H9 (cell line): ENCODE data around the gene CALR. TPM values are rescaled to one million over a fixed set of nuclear protein-coding genes. Genes with fewer than 3 reads are reported as not detected.

Source experiments
- DNase-seq: peaks from one replicate; pipeline ENCODE4 v3.0.0-alpha.2; 2017
- H2AFZ ChIP-seq: one replicate; pipeline ENCODE4 v1.6.1; 2013; ENCODE audit warnings: mild to moderate bottlenecking, low read length, control low read depth, moderate library complexity
- H2AK5ac ChIP-seq: 2 replicates; pipeline ENCODE4 v1.6.1; 2013; ENCODE audit warnings: low read length, control low read depth, mixed read lengths; ENCODE audit not compliant: insufficient read length
- H2BK120ac ChIP-seq: one replicate; pipeline ENCODE4 v1.6.1; 2013; ENCODE audit warnings: low read depth, mild to moderate bottlenecking, low read length, control low read depth, inconsistent platforms; ENCODE audit not compliant: poor library complexity, severe bottlenecking
- H2BK12ac ChIP-seq: 2 replicates; pipeline ENCODE4 v1.6.1; 2013; ENCODE audit warnings: low read length, control low read depth, mixed read lengths, low read depth; ENCODE audit not compliant: insufficient read length
- H2BK15ac ChIP-seq: 2 replicates; pipeline ENCODE4 v1.6.1; 2013; ENCODE audit warnings: low read depth, low read length, control low read depth
- H2BK20ac ChIP-seq: one replicate; pipeline ENCODE4 v1.6.1; 2013; ENCODE audit warnings: low read depth, mild to moderate bottlenecking, low read length, control low read depth, inconsistent platforms; ENCODE audit not compliant: poor library complexity, severe bottlenecking
- H2BK5ac ChIP-seq: 2 replicates; pipeline ENCODE4 v1.6.1; 2013; ENCODE audit warnings: low read length, control low read depth, mixed read lengths; ENCODE audit not compliant: insufficient read length
- H3K14ac ChIP-seq: 2 replicates; pipeline ENCODE4 v1.6.1; 2013; ENCODE audit warnings: low read length, control low read depth; ENCODE audit not compliant: insufficient read depth
- H3K18ac ChIP-seq: 2 replicates; pipeline ENCODE4 v1.6.1; 2013; ENCODE audit warnings: low read depth, mild to moderate bottlenecking, mixed read lengths, low read length, control low read depth; ENCODE audit not compliant: insufficient read length
- H3K23ac ChIP-seq: 2 replicates; pipeline ENCODE4 v1.6.1; 2013; ENCODE audit warnings: low read length, control low read depth, mixed read lengths, low read depth; ENCODE audit not compliant: insufficient read length
- H3K23me2 ChIP-seq: 2 replicates; pipeline ENCODE4 v1.6.1; 2013; ENCODE audit warnings: low read depth, mild to moderate bottlenecking, mixed read lengths, low read length, control low read depth; ENCODE audit not compliant: insufficient read length, poor library complexity, severe bottlenecking
- H3K27ac ChIP-seq: 2 replicates; pipeline ENCODE4 v1.5.1; 2013; ENCODE audit warnings: low read length, control low read depth, mixed read lengths, low read depth; ENCODE audit not compliant: insufficient read length
- H3K27me3 ChIP-seq: 2 replicates; pipeline ENCODE4 v1.6.1; 2013; ENCODE audit warnings: low read length, control low read depth, inconsistent platforms; ENCODE audit not compliant: insufficient read depth
- H3K4ac ChIP-seq: 2 replicates; pipeline ENCODE4 v1.6.1; 2013; ENCODE audit warnings: low read depth, mild to moderate bottlenecking, control low read depth, inconsistent platforms, low read length, moderate library complexity
- H3K4me1 ChIP-seq: 2 replicates; pipeline ENCODE4 v1.6.1; 2013; ENCODE audit warnings: low read length, control low read depth, inconsistent platforms; ENCODE audit not compliant: insufficient read depth
- H3K4me2 ChIP-seq: 2 replicates; pipeline ENCODE4 v1.6.1; 2013; ENCODE audit warnings: low read length, control low read depth, mixed read lengths; ENCODE audit not compliant: insufficient read length, insufficient read depth
- H3K56ac ChIP-seq: 2 replicates; pipeline ENCODE4 v1.6.1; 2013; ENCODE audit warnings: low read depth, mild to moderate bottlenecking, mixed read lengths, low read length, control low read depth; ENCODE audit not compliant: insufficient read length
- H3K79me1 ChIP-seq: 2 replicates; pipeline ENCODE4 v1.6.1; 2013; ENCODE audit warnings: low read depth, mild to moderate bottlenecking, moderate library complexity, low read length, control low read depth, inconsistent platforms; ENCODE audit not compliant: insufficient read depth, poor library complexity, severe bottlenecking
- H3K79me2 ChIP-seq: 2 replicates; pipeline ENCODE4 v1.6.1; 2013; ENCODE audit warnings: low read length, control low read depth, inconsistent platforms; ENCODE audit not compliant: insufficient read depth
- H3K9ac ChIP-seq: 2 replicates; pipeline ENCODE4 v1.6.1; 2013; ENCODE audit warnings: low read length, control low read depth, mixed read lengths; ENCODE audit not compliant: insufficient read length; ENCODE audit errors: extremely low read depth
- H3K9me3 ChIP-seq: one replicate; pipeline ENCODE4 v1.6.1; 2013; ENCODE audit warnings: low read depth, low read length, inconsistent platforms; ENCODE audit not compliant: control insufficient read depth
- H3T11ph ChIP-seq: one replicate; pipeline ENCODE4 v1.6.1; 2013; ENCODE audit warnings: mild to moderate bottlenecking, low read length, control low read depth, inconsistent platforms
- H4K20me1 ChIP-seq: one replicate; pipeline ENCODE4 v1.6.1; 2013; ENCODE audit not compliant: control insufficient read depth, insufficient read length, insufficient read depth
- H4K5ac ChIP-seq: 2 replicates; pipeline ENCODE4 v1.6.1; 2013; ENCODE audit warnings: low read depth, mild to moderate bottlenecking, mixed read lengths, low read length, control low read depth; ENCODE audit not compliant: insufficient read length
- H4K8ac ChIP-seq: replicated peaks from 2 replicates; pipeline ENCODE4 v1.6.1; 2013; ENCODE audit warnings: low read length, control low read depth, mixed read lengths, low read depth; ENCODE audit not compliant: insufficient read length
- H4K91ac ChIP-seq: 2 replicates; pipeline ENCODE4 v1.6.1; 2013; ENCODE audit warnings: low read depth, mild to moderate bottlenecking, moderate library complexity, mixed read lengths, low read length, control low read depth; ENCODE audit not compliant: insufficient read length
- H3K27ac Mint-ChIP-seq, 3 experiments: 2 replicates in 2 of 3; 3 replicates in 1 of 3; pipeline ENCODE4 v1.8.0; 2020 to 2021; ENCODE audit warnings: mixed read lengths in 3 of 3, mild to moderate bottlenecking in 1 of 3, moderate library complexity in 1 of 3
- H3K27me3 Mint-ChIP-seq: 2 replicates; pipeline ENCODE4 v1.8.0; 2021; ENCODE audit warnings: low read depth, mild to moderate bottlenecking, moderate library complexity, mixed read lengths
- H3K36me3 Mint-ChIP-seq, 3 experiments: 2 replicates in 2 of 3; 3 replicates in 1 of 3; pipeline ENCODE4 v1.8.0; 2020 to 2021; ENCODE audit warnings: low read depth in 3 of 3, mixed read lengths in 3 of 3; ENCODE audit not compliant: insufficient read depth in 1 of 3
- H3K4me1 Mint-ChIP-seq, 2 experiments: 2 replicates each; pipeline ENCODE4 v1.8.0; 2020; ENCODE audit warnings: mixed read lengths in 2 of 2
- H3K4me3 Mint-ChIP-seq, 2 experiments: 2 replicates in 1 of 2; 3 replicates in 1 of 2; pipeline ENCODE4 v1.8.0; 2020 to 2021; ENCODE audit warnings: mild to moderate bottlenecking in 2 of 2, mixed read lengths in 2 of 2, moderate library complexity in 1 of 2
- H3K9me3 Mint-ChIP-seq, 2 experiments: 2 replicates in 1 of 2; 3 replicates in 1 of 2; pipeline ENCODE4 v1.8.0; 2020; ENCODE audit warnings: mild to moderate bottlenecking in 2 of 2, mixed read lengths in 2 of 2, moderate library complexity in 1 of 2
- WGBS: extraction: QIAGEN DNeasy Blood & Tissue Kit; methylation state at CpG from one replicate; pipeline ENCODE4 v1.1.7; 2013; ENCODE audit warnings: missing lambda C conversion rate, low lambda C conversion rate, mixed read lengths; ENCODE audit not compliant: insufficient read length; ENCODE audit errors: extremely low coverage; 5-methylcytosine and 5-hydroxymethylcytosine counted together
- total RNA-seq: library from RNA; stranded (reverse); gene quantifications from 2 replicates; pipeline ENCODE4 v1.2.1, GENCODE V29; 2021
- TF ChIP-seq, protein P1 (sequence below): fragments of 200-600 bp; sonication (generic); conservative IDR thresholded peaks from 3 replicates; pipeline ENCODE4 v1.8.0; 2021; ENCODE audit warnings: antibody characterized with exemption, mild to moderate bottlenecking

Gene CALR
- total RNA-seq, 1 experiment from 2014 or later: 887 TPM

GRCh38 chr19:12987781-12988180 lies 49.4 kb downstream of the CALR start:
- Histone ChIP-seq H3K18ac (no peak overlapping the region), H3T11ph (no peak overlapping the region), H2AK5ac (no peak overlapping the region), H3K9ac (no peak overlapping the region), H3K27ac (no peak overlapping the region), H2BK5ac (no peak overlapping the region), H3K27me3 (peaks cover 10% of the 10 kb centered on the region; the same call in 1 of the 2 replicates), H3K79me2 (no peaks in the 10 kb centered on the region), H3K4me1 (no peaks in the 10 kb centered on the region), H4K20me1 (no peaks in the 10 kb centered on the region), H2AFZ (no peak overlapping the region), H3K79me1 (no peaks in the 10 kb centered on the region), H2BK20ac (no peak overlapping the region), H2BK15ac (no peak overlapping the region), H3K23me2 (no peaks in the 10 kb centered on the region), H3K23ac (no peak overlapping the region), H4K5ac (no peak overlapping the region), H2BK120ac (no peak overlapping the region), H2BK12ac (no peak overlapping the region), H3K4ac (no peak overlapping the region), H4K8ac (no peak overlapping the region), H3K56ac (no peak overlapping the region), H3K4me2 (no peak overlapping the region), H3K9me3 (no peaks in the 10 kb centered on the region), H3K14ac (no peak overlapping the region), H4K91ac (no peak overlapping the region)
- Mint-ChIP-seq H3K27me3 (peaks cover 24% of the 10 kb centered on the region), H3K27ac (no peak overlapping the region), H3K4me3 (no peak overlapping the region), H3K9me3 (no peaks in the 10 kb centered on the region; a peak in 2 of 5 replicates), H3K4me1 (peaks cover 8 to 12% of the 10 kb centered on the region in 2 experiments), H3K36me3 (no peaks in the 10 kb centered on the region)
- DNase-seq: no peak
- no CpG with 5 or more reads among the region's 10 CpGs for WGBS
- TF ChIP-seq, protein P1, sequence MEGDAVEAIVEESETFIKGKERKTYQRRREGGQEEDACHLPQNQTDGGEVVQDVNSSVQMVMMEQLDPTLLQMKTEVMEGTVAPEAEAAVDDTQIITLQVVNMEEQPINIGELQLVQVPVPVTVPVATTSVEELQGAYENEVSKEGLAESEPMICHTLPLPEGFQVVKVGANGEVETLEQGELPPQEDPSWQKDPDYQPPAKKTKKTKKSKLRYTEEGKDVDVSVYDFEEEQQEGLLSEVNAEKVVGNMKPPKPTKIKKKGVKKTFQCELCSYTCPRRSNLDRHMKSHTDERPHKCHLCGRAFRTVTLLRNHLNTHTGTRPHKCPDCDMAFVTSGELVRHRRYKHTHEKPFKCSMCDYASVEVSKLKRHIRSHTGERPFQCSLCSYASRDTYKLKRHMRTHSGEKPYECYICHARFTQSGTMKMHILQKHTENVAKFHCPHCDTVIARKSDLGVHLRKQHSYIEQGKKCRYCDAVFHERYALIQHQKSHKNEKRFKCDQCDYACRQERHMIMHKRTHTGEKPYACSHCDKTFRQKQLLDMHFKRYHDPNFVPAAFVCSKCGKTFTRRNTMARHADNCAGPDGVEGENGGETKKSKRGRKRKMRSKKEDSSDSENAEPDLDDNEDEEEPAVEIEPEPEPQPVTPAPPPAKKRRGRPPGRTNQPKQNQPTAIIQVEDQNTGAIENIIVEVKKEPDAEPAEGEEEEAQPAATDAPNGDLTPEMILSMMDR: no peak
